ENCODE results near the gene BRD3. TPM values are rescaled to one million over a fixed set of nuclear protein-coding genes. Genes with fewer than 3 reads are reported as not detected.

Gene BRD3
- total RNA-seq, 1 experiment from 2014 or later: 108 TPM

- Mint-ChIP-seq H3K36me3 (peaks cover 46% of the 10 kb centered on the region), H3K27me3 (ENCODE audit: low read depth) (no peaks in the 10 kb centered on the region)
These were observed 20.7 kb downstream of the BRD3 start for GRCh38 chr9:134046894-134047681.

More at GRCh38 chr9:134046894-134047681, 20.7 kb downstream of the BRD3 start:
- no peak overlapping the region for H3K4me3 Mint-ChIP-seq
- ATAC-seq (no peak), DNase-seq (ENCODE audit: low spot score) (no peak)
- no peak overlapping the region for H3K27ac Mint-ChIP-seq
- H3K9me3 Mint-ChIP-seq: no peaks in the 10 kb centered on the region
- ChIA-PET CTCF (interaction anchor here (1.1 kb wide), 1 partner anchor 304 kb away, joined by 3 read pairs; no protein-coding TSS in a partner anchor), POLR2A (no interaction called here)
- no peaks in the 10 kb centered on the region for H3K4me1 Mint-ChIP-seq
- TF ChIP-seq ZNF396 (CRISPR knock-in tag; IDR thresholded peaks at IDR 0.05; ENCODE audit: borderline replicate concordance): no peak
- TF ChIP-seq CTCF (IDR thresholded peaks at IDR 0.05): no peak
- no peak for TF ChIP-seq RORB (CRISPR knock-in tag; IDR thresholded peaks at IDR 0.05)
- no peak for TF ChIP-seq E2F1 (CRISPR knock-in tag; IDR thresholded peaks at IDR 0.05)
- TF ChIP-seq, protein P1, sequence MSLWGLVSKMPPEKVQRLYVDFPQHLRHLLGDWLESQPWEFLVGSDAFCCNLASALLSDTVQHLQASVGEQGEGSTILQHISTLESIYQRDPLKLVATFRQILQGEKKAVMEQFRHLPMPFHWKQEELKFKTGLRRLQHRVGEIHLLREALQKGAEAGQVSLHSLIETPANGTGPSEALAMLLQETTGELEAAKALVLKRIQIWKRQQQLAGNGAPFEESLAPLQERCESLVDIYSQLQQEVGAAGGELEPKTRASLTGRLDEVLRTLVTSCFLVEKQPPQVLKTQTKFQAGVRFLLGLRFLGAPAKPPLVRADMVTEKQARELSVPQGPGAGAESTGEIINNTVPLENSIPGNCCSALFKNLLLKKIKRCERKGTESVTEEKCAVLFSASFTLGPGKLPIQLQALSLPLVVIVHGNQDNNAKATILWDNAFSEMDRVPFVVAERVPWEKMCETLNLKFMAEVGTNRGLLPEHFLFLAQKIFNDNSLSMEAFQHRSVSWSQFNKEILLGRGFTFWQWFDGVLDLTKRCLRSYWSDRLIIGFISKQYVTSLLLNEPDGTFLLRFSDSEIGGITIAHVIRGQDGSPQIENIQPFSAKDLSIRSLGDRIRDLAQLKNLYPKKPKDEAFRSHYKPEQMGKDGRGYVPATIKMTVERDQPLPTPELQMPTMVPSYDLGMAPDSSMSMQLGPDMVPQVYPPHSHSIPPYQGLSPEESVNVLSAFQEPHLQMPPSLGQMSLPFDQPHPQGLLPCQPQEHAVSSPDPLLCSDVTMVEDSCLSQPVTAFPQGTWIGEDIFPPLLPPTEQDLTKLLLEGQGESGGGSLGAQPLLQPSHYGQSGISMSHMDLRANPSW (CRISPR knock-in tag; conservative IDR thresholded peaks at IDR 0.05; ENCODE audit: low read depth): no peak
- TF ChIP-seq ELF4 (CRISPR knock-in tag; IDR thresholded peaks at IDR 0.05; ENCODE audit: low read depth): no peak
- TF ChIP-seq, protein P2, sequence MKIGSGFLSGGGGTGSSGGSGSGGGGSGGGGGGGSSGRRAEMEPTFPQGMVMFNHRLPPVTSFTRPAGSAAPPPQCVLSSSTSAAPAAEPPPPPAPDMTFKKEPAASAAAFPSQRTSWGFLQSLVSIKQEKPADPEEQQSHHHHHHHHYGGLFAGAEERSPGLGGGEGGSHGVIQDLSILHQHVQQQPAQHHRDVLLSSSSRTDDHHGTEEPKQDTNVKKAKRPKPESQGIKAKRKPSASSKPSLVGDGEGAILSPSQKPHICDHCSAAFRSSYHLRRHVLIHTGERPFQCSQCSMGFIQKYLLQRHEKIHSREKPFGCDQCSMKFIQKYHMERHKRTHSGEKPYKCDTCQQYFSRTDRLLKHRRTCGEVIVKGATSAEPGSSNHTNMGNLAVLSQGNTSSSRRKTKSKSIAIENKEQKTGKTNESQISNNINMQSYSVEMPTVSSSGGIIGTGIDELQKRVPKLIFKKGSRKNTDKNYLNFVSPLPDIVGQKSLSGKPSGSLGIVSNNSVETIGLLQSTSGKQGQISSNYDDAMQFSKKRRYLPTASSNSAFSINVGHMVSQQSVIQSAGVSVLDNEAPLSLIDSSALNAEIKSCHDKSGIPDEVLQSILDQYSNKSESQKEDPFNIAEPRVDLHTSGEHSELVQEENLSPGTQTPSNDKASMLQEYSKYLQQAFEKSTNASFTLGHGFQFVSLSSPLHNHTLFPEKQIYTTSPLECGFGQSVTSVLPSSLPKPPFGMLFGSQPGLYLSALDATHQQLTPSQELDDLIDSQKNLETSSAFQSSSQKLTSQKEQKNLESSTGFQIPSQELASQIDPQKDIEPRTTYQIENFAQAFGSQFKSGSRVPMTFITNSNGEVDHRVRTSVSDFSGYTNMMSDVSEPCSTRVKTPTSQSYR (CRISPR knock-in tag; IDR thresholded peaks at IDR 0.05): no peak
- no peak for TF ChIP-seq PREB (CRISPR knock-in tag; IDR thresholded peaks at IDR 0.05; ENCODE audit: borderline replicate concordance)
- TF ChIP-seq, protein P3, sequence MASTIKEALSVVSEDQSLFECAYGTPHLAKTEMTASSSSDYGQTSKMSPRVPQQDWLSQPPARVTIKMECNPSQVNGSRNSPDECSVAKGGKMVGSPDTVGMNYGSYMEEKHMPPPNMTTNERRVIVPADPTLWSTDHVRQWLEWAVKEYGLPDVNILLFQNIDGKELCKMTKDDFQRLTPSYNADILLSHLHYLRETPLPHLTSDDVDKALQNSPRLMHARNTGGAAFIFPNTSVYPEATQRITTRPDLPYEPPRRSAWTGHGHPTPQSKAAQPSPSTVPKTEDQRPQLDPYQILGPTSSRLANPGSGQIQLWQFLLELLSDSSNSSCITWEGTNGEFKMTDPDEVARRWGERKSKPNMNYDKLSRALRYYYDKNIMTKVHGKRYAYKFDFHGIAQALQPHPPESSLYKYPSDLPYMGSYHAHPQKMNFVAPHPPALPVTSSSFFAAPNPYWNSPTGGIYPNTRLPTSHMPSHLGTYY (CRISPR knock-in tag; IDR thresholded peaks at IDR 0.05): no peak
- no peak for TF ChIP-seq NR1H2 (CRISPR knock-in tag; IDR thresholded peaks at IDR 0.05)
- TF ChIP-seq, protein P4, sequence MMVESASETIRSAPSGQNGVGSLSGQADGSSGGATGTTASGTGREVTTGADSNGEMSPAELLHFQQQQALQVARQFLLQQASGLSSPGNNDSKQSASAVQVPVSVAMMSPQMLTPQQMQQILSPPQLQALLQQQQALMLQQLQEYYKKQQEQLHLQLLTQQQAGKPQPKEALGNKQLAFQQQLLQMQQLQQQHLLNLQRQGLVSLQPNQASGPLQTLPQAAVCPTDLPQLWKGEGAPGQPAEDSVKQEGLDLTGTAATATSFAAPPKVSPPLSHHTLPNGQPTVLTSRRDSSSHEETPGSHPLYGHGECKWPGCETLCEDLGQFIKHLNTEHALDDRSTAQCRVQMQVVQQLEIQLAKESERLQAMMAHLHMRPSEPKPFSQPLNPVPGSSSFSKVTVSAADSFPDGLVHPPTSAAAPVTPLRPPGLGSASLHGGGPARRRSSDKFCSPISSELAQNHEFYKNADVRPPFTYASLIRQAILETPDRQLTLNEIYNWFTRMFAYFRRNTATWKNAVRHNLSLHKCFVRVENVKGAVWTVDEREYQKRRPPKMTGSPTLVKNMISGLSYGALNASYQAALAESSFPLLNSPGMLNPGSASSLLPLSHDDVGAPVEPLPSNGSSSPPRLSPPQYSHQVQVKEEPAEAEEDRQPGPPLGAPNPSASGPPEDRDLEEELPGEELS (CRISPR knock-in tag; IDR thresholded peaks at IDR 0.05): no peak
- TF ChIP-seq TEAD1 (CRISPR knock-in tag; IDR thresholded peaks at IDR 0.05): no peak
